HepG2 (cell line): ENCODE measurements around the gene DDAH1. TPM values are rescaled to one million over a fixed set of nuclear protein-coding genes. Genes with fewer than 3 reads are reported as not detected.

ENCODE experiments used
- ELF1 ChIP-seq: sonication (generic); formaldehyde crosslinking; IDR thresholded peaks from 2 replicates; pipeline ENCODE4 v1.4.0; 2020; ENCODE audit warnings: missing genetic modification reagents
- HOXA3 ChIP-seq: sonication (generic); formaldehyde crosslinking; IDR thresholded peaks from 2 replicates; pipeline ENCODE4 v1.5.0; 2020; ENCODE audit warnings: missing genetic modification reagents
- JUNB ChIP-seq: sonication (generic); formaldehyde crosslinking; IDR thresholded peaks from 2 replicates; pipeline ENCODE4 v1.8.0; 2022; ENCODE audit warnings: missing genetic modification reagents, mild to moderate bottlenecking, borderline replicate concordance
- MAFF ChIP-seq: IDR thresholded peaks from 2 replicates; pipeline ENCODE4 v1.6.1; 2011; ENCODE audit warnings: low read depth, low read length, improper control_type of control experiment
- MED1 ChIP-seq: sonication (generic); formaldehyde crosslinking; IDR thresholded peaks from 2 replicates; pipeline ENCODE4 v1.4.0; 2020; ENCODE audit warnings: missing genetic modification reagents
- NFIC ChIP-seq: IDR thresholded peaks from 2 replicates; pipeline ENCODE4 v1.6.1; 2012; ENCODE audit warnings: mild to moderate bottlenecking, low read length, inconsistent platforms
- NR2F6 ChIP-seq, 2 experiments: IDR thresholded peaks; 2 replicates each; pipeline ENCODE4 v1.6.1; 2016; ENCODE audit warnings: antibody characterized with exemption in 1 of 2, mild to moderate bottlenecking in 1 of 2
- SUZ12 ChIP-seq: fragments of 150-350 bp; IDR thresholded peaks from 2 replicates; pipeline ENCODE4 v1.6.1; 2014; ENCODE audit warnings: low read depth, low read length
- TP53 ChIP-seq: sonication (generic); formaldehyde crosslinking; conservative IDR thresholded peaks from 2 replicates; pipeline ENCODE4 v1.4.0; 2020; ENCODE audit warnings: missing genetic modification reagents
- ZNF180 ChIP-seq: sonication (generic); formaldehyde crosslinking; IDR thresholded peaks from 2 replicates; pipeline ENCODE4 v1.4.0; 2020; ENCODE audit warnings: low read depth, missing genetic modification reagents, borderline replicate concordance
- ZNF251 ChIP-seq: sonication (generic); formaldehyde crosslinking; IDR thresholded peaks from 2 replicates; pipeline ENCODE4 v1.9.0; 2021; ENCODE audit warnings: mild to moderate bottlenecking, missing genetic modification reagents
- ZNF44 ChIP-seq: sonication (generic); formaldehyde crosslinking; IDR thresholded peaks from 2 replicates; pipeline ENCODE4 v1.5.1; 2020; ENCODE audit warnings: mild to moderate bottlenecking, missing genetic modification reagents
- ZNF615 ChIP-seq: sonication (generic); formaldehyde crosslinking; IDR thresholded peaks from 2 replicates; pipeline ENCODE4 v1.5.0; 2020; ENCODE audit warnings: mild to moderate bottlenecking, missing genetic modification reagents, borderline replicate concordance
- ZNF749 ChIP-seq: sonication (generic); formaldehyde crosslinking; IDR thresholded peaks from 2 replicates; pipeline ENCODE4 v1.8.0; 2022; ENCODE audit warnings: mild to moderate bottlenecking, missing genetic modification reagents, moderate library complexity, borderline replicate concordance
- ZNF83 ChIP-seq: sonication (generic); formaldehyde crosslinking; IDR thresholded peaks from 2 replicates; pipeline ENCODE4 v1.4.0; 2020; ENCODE audit warnings: missing genetic modification reagents, mild to moderate bottlenecking, borderline replicate concordance
- polyA plus RNA-seq, 8 experiments: library from polyadenylated mRNA; depleted of rRNA in 3 of 8; stranded (reverse) in 7 of 8; unstranded in 1 of 8; fragments of >200 nt; fragmentation: Illumina TruSeq in 4 of 8; extraction: Trizol in 4 of 8; gene quantifications; 2 replicates each; pipeline versions ENCODE4 v1.2.1 to v1.2.3, GENCODE V29; 2011 to 2016; ENCODE audit warnings: low read depth in 4 of 8, missing spikeins in 1 of 8, mixed read lengths in 1 of 8; ENCODE audit not compliant: insufficient read depth in 1 of 8
- total RNA-seq, 5 experiments: library from RNA; depleted of rRNA; stranded (reverse); fragments of >200 nt; fragmentation: Illumina TruSeq; extraction: Trizol; gene quantifications; 2 replicates each; pipeline ENCODE4 v1.2.3, GENCODE V29; 2016; ENCODE audit warnings: low read depth in 1 of 5
- TF ChIP-seq, protein P1 (sequence below): sonication (generic); formaldehyde crosslinking; IDR thresholded peaks from 2 replicates; pipeline ENCODE4 v1.4.0; 2020; ENCODE audit warnings: mild to moderate bottlenecking, missing genetic modification reagents
- TF ChIP-seq, protein P2 (sequence below): sonication (generic); formaldehyde crosslinking; conservative IDR thresholded peaks from 2 replicates; pipeline ENCODE4 v1.8.0; 2022; ENCODE audit warnings: mild to moderate bottlenecking, moderate library complexity, missing genetic modification reagents
- TF ChIP-seq, protein P3 (sequence below): IDR thresholded peaks from 2 replicates; pipeline ENCODE4 v1.6.1; 2016; ENCODE audit warnings: low read depth, missing genetic modification reagents, missing compliant biosample characterization
- TF ChIP-seq, protein P4 (sequence below): sonication (generic); formaldehyde crosslinking; IDR thresholded peaks from 2 replicates; pipeline ENCODE4 v1.4.0; 2020; ENCODE audit warnings: mild to moderate bottlenecking, missing genetic modification reagents

Gene DDAH1
- total and polyA plus RNA-seq, 2 of the 13 experiments (the other 11 are each of a cell fraction or from before 2014, with no cell fraction given) = 39.7 to 64.4 TPM

DNA sequence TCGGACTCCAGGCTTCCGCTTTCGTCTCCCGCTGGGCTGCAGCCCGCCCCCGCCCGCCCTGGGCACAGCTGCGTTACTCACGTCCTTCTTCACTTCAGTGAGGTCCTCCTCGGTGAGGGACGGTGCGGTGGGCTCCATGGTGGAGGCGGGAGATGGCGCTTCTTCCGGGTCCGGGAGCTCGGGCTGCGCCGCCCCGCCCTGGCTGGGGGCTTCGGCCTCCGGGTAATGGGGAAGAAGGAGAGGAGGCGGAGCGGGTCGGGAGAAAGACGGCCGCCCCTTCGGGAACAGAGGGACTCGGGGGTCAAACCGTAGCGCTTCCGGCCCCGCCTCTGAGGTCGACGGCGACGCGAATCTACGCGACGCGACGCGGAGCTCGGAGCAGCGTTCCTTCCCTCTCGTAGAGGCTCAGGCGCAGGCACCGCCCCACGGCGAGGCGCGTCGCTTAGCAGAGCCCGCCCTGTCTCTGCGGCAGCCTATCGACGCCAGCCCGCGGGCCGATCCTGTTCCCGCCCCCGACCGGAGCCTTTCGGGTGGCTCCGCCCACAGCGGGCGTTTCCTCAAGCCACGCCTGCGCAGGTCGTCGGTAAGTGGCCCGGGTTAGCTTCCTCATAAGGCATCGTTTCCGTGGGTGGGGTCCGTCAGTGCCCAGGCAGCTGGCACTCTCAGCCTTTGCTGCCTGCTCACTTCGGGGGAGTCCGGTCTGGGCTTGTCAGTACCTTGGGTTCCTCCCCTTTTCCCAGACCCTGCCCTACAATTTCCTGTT lies 188.6 kb downstream of the DDAH1 start, which contains the start of gene BCL10 (continued):
- TF ChIP-seq, protein P1, sequence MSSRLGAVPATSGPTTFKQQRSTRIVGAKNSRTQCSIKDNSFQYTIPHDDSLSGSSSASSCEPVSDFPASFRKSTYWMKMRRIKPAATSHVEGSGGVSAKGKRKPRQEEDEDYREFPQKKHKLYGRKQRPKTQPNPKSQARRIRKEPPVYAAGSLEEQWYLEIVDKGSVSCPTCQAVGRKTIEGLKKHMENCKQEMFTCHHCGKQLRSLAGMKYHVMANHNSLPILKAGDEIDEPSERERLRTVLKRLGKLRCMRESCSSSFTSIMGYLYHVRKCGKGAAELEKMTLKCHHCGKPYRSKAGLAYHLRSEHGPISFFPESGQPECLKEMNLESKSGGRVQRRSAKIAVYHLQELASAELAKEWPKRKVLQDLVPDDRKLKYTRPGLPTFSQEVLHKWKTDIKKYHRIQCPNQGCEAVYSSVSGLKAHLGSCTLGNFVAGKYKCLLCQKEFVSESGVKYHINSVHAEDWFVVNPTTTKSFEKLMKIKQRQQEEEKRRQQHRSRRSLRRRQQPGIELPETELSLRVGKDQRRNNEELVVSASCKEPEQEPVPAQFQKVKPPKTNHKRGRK (CRISPR knock-in tag) = no peak
- TF ChIP-seq ZNF44 (CRISPR knock-in tag) (no peak), ZNF615 (CRISPR knock-in tag) (no peak), ZNF83 (CRISPR knock-in tag) (no peak), NFIC (no peak), MAFF (no peak), HOXA3 (CRISPR knock-in tag) (peak; percentile 97), ZNF180 (no peak), ZNF749 (CRISPR knock-in tag) (no peak), TP53 (no peak; the same call in 1 of the 2 replicates), SUZ12 (no peak), ZNF251 (no peak), MED1 (CRISPR knock-in tag) (peak; percentile 63), NR2F6 (IDR thresholded peaks at IDR 0.05) (no peak; the same call in 1 of the 2 replicates), NR2F6 (CRISPR knock-in tag; IDR thresholded peaks at IDR 0.05) (peak; percentile 63; the same call in 1 of the 2 replicates), JUNB (no peak), ELF1 (peak; percentile 92)
- TF ChIP-seq, protein P2, sequence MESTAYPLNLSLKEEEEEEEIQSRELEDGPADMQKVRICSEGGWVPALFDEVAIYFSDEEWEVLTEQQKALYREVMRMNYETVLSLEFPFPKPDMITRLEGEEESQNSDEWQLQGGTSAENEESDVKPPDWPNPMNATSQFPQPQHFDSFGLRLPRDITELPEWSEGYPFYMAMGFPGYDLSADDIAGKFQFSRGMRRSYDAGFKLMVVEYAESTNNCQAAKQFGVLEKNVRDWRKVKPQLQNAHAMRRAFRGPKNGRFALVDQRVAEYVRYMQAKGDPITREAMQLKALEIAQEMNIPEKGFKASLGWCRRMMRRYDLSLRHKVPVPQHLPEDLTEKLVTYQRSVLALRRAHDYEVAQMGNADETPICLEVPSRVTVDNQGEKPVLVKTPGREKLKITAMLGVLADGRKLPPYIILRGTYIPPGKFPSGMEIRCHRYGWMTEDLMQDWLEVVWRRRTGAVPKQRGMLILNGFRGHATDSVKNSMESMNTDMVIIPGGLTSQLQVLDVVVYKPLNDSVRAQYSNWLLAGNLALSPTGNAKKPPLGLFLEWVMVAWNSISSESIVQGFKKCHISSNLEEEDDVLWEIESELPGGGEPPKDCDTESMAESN (CRISPR knock-in tag) = peak; percentile 75; the same call in 1 of the 2 replicates
- TF ChIP-seq, protein P3, sequence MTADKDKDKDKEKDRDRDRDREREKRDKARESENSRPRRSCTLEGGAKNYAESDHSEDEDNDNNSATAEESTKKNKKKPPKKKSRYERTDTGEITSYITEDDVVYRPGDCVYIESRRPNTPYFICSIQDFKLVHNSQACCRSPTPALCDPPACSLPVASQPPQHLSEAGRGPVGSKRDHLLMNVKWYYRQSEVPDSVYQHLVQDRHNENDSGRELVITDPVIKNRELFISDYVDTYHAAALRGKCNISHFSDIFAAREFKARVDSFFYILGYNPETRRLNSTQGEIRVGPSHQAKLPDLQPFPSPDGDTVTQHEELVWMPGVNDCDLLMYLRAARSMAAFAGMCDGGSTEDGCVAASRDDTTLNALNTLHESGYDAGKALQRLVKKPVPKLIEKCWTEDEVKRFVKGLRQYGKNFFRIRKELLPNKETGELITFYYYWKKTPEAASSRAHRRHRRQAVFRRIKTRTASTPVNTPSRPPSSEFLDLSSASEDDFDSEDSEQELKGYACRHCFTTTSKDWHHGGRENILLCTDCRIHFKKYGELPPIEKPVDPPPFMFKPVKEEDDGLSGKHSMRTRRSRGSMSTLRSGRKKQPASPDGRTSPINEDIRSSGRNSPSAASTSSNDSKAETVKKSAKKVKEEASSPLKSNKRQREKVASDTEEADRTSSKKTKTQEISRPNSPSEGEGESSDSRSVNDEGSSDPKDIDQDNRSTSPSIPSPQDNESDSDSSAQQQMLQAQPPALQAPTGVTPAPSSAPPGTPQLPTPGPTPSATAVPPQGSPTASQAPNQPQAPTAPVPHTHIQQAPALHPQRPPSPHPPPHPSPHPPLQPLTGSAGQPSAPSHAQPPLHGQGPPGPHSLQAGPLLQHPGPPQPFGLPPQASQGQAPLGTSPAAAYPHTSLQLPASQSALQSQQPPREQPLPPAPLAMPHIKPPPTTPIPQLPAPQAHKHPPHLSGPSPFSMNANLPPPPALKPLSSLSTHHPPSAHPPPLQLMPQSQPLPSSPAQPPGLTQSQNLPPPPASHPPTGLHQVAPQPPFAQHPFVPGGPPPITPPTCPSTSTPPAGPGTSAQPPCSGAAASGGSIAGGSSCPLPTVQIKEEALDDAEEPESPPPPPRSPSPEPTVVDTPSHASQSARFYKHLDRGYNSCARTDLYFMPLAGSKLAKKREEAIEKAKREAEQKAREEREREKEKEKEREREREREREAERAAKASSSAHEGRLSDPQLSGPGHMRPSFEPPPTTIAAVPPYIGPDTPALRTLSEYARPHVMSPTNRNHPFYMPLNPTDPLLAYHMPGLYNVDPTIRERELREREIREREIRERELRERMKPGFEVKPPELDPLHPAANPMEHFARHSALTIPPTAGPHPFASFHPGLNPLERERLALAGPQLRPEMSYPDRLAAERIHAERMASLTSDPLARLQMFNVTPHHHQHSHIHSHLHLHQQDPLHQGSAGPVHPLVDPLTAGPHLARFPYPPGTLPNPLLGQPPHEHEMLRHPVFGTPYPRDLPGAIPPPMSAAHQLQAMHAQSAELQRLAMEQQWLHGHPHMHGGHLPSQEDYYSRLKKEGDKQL (CRISPR knock-in tag) = no peak
- TF ChIP-seq, protein P4, sequence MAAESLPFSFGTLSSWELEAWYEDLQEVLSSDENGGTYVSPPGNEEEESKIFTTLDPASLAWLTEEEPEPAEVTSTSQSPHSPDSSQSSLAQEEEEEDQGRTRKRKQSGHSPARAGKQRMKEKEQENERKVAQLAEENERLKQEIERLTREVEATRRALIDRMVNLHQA (CRISPR knock-in tag) = no peak
